K562 (cell line): ENCODE measurements around the gene FAM24B. TPM values are rescaled to one million over a fixed set of nuclear protein-coding genes. Genes with fewer than 3 reads are reported as not detected.

Source experiments
- CBX2 ChIP-seq: fragments of 200-600 bp; sonication (generic); IDR thresholded peaks from one replicate; pipeline ENCODE4 v1.6.1; 2012; ENCODE audit warnings: mild to moderate bottlenecking, low read length, inconsistent platforms; ENCODE audit not compliant: insufficient read depth, poor library complexity, severe bottlenecking
- FUS ChIP-seq: fragments of 200-400 bp; formaldehyde crosslinking; optimal IDR thresholded peaks from 2 replicates; pipeline ENCODE3; 2017; ENCODE audit warnings: low read depth, low read length
- HDAC2 ChIP-seq: fragments of 450-650 bp; IDR thresholded peaks from 2 replicates; pipeline ENCODE4 v1.6.1; 2016; ENCODE audit warnings: mild to moderate bottlenecking
- HDAC8 ChIP-seq: fragments of 450-650 bp; IDR thresholded peaks from 2 replicates; pipeline ENCODE4 v1.6.1; 2016; ENCODE audit warnings: mild to moderate bottlenecking, missing genetic modification characterization, moderate library complexity, missing compliant biosample characterization
- MEF2A ChIP-seq: IDR thresholded peaks from 2 replicates; pipeline ENCODE4 v1.6.1; 2011; ENCODE audit warnings: low read depth, mild to moderate bottlenecking, low read length, moderate library complexity; ENCODE audit not compliant: control insufficient read depth
- NR4A1 ChIP-seq, 2 experiments: fragments of 250-450 bp in 1 of 2; fragments of 450-650 bp in 1 of 2; sonication (Bioruptor Pico) in 1 of 2; IDR thresholded peaks; 2 replicates each; pipeline versions ENCODE4 v1.4.0 to v1.6.1; 2016 to 2020; ENCODE audit warnings: mild to moderate bottlenecking in 2 of 2, missing compliant biosample characterization in 1 of 2, missing genetic modification characterization in 1 of 2, moderate library complexity in 1 of 2
- PCBP1 ChIP-seq: fragments of 200-400 bp; formaldehyde crosslinking; IDR thresholded peaks from 2 replicates; pipeline ENCODE4 v1.6.1; 2018; ENCODE audit warnings: mild to moderate bottlenecking, low read depth, low read length; ENCODE audit not compliant: poor library complexity, severe bottlenecking
- PHTF2 ChIP-seq: fragments of 250-450 bp; sonication (Bioruptor Pico); IDR thresholded peaks from 2 replicates; pipeline ENCODE4 v1.5.0; 2021; ENCODE audit warnings: mild to moderate bottlenecking
- POLR2A ChIP-seq: fragments of 450-650 bp; conservative IDR thresholded peaks from 2 replicates; pipeline ENCODE4 v1.6.1; 2016
- SMAD2 ChIP-seq: fragments of 150-350 bp; IDR thresholded peaks from 2 replicates; pipeline ENCODE4 v1.6.1; 2014; ENCODE audit warnings: low read depth, mild to moderate bottlenecking, low read length
- SMARCA4 ChIP-seq: fragments of 450-650 bp; IDR thresholded peaks from 2 replicates; pipeline ENCODE4 v1.6.1; 2016
- TAF1 ChIP-seq: IDR thresholded peaks from 2 replicates; pipeline ENCODE4 v1.6.1; 2011; ENCODE audit warnings: mild to moderate bottlenecking, low read length, moderate library complexity; ENCODE audit not compliant: insufficient read depth, control insufficient read depth, severe bottlenecking; ENCODE audit errors: extremely low read depth
- TRIM24 ChIP-seq, 2 experiments: fragments of 450-650 bp; IDR thresholded peaks; 2 replicates each; pipeline ENCODE4 v1.6.1; 2016
- U2AF1 ChIP-seq: fragments of 200-400 bp; formaldehyde crosslinking; optimal IDR thresholded peaks from 2 replicates; pipeline ENCODE3; 2017; ENCODE audit warnings: mild to moderate bottlenecking, low read depth, low read length, moderate library complexity
- ZKSCAN8 ChIP-seq: fragments of 200-800 bp; sonication (Bioruptor generic); IDR thresholded peaks from 2 replicates; pipeline ENCODE4 v1.6.1; 2016; ENCODE audit warnings: missing genetic modification characterization, missing compliant biosample characterization
- ZNF140 ChIP-seq: fragments of 250-450 bp; sonication (Bioruptor Pico); IDR thresholded peaks from 2 replicates; pipeline ENCODE4 v1.8.0; 2021; ENCODE audit warnings: moderate library complexity, mild to moderate bottlenecking, inconsistent platforms
- ZNF57 ChIP-seq: fragments of 450-650 bp; formaldehyde crosslinking; IDR thresholded peaks from 2 replicates; pipeline ENCODE4 v1.4.0; 2020; ENCODE audit warnings: mild to moderate bottlenecking, moderate library complexity
- ZNF644 ChIP-seq: fragments of 200-800 bp; sonication (Bioruptor generic); IDR thresholded peaks from 2 replicates; pipeline ENCODE4 v1.6.1; 2016; ENCODE audit warnings: low read depth, missing genetic modification characterization, missing compliant biosample characterization
- ZNF778 ChIP-seq: fragments of 450-650 bp; formaldehyde crosslinking; IDR thresholded peaks from 2 replicates; pipeline ENCODE4 v1.4.0; 2020; ENCODE audit warnings: mild to moderate bottlenecking, moderate library complexity
- polyA plus RNA-seq, 8 experiments: library from polyadenylated mRNA; depleted of rRNA in 4 of 8; stranded (reverse) in 5 of 8; unstranded in 3 of 8; fragments of >200 nt; fragmentation: Nextera tagmentation in 2 of 8; fragmentation: Illumina TruSeq in 1 of 8; extraction: Ambion mirVana in 2 of 8; extraction: Trizol in 1 of 8; gene quantifications; 2 replicates each; pipeline versions ENCODE4 v1.2.1 to v1.2.3, GENCODE V29; 2011 to 2014; ENCODE audit warnings: inconsistent platforms in 1 of 8, missing spikeins in 1 of 8
- total RNA-seq, 7 experiments: library from RNA; depleted of rRNA in 6 of 7; stranded (reverse); fragments of >200 nt in 6 of 7; fragmentation: Illumina TruSeq in 2 of 7; extraction: Trizol in 2 of 7; gene quantifications; 2 replicates each; pipeline versions ENCODE4 v1.2.1 to v1.2.3, GENCODE V29; 2011 to 2021; ENCODE audit warnings: low replicate concordance in 1 of 7
- TF ChIP-seq, protein P1 (sequence below): fragments of 250-450 bp; sonication (Bioruptor Pico); IDR thresholded peaks from 2 replicates; pipeline ENCODE4 v1.8.0; 2022; ENCODE audit warnings: moderate library complexity, mild to moderate bottlenecking, inconsistent platforms
- TF ChIP-seq, protein P2 (sequence below): fragments of 250-450 bp; sonication (Bioruptor Pico); IDR thresholded peaks from 2 replicates; pipeline ENCODE4 v1.8.0; 2021; ENCODE audit warnings: mild to moderate bottlenecking, moderate library complexity
- TF ChIP-seq, protein P3 (sequence below): fragments of 250-450 bp; sonication (Bioruptor Pico); IDR thresholded peaks from 2 replicates; pipeline ENCODE4 v1.5.0; 2022; ENCODE audit warnings: mild to moderate bottlenecking
- TF ChIP-seq, protein P4 (sequence below): sonication (generic); formaldehyde crosslinking; IDR thresholded peaks from 2 replicates; pipeline ENCODE4 v1.9.0; 2022; ENCODE audit warnings: mild to moderate bottlenecking, missing genetic modification reagents

FAM24B gene
- total and polyA plus RNA-seq, 9 of the 15 experiments (the other 6 are each of a cell fraction or from before 2014, with no cell fraction given), result 6.0 to 19.6 (median 9.2) TPM

DNA sequence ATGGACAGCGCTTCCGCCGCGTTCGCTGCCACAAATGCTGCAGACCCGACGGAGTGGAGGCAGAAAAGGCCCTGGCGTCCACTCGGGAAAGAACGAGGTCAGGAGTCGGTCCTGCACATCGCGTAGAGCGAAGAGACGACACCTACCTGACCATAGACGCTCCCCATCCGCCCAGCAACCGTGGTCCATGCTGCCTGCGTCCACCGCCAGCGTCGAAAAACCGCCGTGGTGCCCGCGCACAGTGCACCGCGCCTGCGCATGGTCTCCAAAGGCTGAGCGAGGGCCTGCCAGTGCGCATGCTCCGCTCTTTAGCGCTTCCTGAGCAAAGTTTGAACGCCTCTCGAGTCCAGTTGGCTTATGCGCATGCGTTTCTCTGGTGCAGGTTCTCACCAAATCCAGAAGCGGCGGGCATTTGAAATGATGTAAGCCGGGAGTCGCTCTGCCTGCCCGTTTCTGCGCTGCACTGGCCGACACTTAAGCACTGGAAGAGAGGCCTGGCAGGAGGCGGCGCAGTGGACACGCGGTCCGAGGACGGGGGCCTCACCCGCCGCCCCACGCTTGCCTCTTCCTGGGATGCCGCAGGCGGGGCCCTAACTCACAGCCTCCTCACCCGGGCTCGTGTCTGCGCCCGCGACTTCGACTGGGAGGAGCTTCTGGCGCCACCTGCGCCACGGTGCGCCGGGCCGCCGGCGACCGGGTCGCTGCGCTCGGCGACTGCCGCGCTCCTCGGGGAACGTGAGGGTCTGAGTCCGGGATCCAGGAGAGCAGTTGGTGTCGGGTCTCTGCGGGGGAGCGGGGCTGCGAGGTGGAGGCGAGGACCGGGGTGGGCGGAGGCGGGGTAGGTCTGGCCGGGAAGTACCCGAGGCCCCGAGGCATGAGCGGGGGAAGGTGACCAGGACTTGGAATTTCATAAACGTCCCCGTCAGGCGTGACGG is at the start of gene FAM24B (continued):
- TF ChIP-seq, protein P1, sequence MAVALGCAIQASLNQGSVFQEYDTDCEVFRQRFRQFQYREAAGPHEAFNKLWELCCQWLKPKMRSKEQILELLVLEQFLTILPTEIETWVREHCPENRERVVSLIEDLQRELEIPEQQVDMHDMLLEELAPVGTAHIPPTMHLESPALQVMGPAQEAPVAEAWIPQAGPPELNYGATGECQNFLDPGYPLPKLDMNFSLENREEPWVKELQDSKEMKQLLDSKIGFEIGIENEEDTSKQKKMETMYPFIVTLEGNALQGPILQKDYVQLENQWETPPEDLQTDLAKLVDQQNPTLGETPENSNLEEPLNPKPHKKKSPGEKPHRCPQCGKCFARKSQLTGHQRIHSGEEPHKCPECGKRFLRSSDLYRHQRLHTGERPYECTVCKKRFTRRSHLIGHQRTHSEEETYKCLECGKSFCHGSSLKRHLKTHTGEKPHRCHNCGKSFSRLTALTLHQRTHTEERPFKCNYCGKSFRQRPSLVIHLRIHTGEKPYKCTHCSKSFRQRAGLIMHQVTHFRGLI (CRISPR knock-in tag), result no peak
- no peak for TF ChIP-seq ZNF778 (CRISPR knock-in tag)
- no peak for TF ChIP-seq FUS
- no peak for TF ChIP-seq ZKSCAN8
- no peak for TF ChIP-seq ZNF644 (tag)
- no peak for TF ChIP-seq PHTF2 (CRISPR knock-in tag)
- TF ChIP-seq, protein P2, sequence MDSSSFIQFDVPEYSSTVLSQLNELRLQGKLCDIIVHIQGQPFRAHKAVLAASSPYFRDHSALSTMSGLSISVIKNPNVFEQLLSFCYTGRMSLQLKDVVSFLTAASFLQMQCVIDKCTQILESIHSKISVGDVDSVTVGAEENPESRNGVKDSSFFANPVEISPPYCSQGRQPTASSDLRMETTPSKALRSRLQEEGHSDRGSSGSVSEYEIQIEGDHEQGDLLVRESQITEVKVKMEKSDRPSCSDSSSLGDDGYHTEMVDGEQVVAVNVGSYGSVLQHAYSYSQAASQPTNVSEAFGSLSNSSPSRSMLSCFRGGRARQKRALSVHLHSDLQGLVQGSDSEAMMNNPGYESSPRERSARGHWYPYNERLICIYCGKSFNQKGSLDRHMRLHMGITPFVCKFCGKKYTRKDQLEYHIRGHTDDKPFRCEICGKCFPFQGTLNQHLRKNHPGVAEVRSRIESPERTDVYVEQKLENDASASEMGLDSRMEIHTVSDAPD, result no peak
- TF ChIP-seq ZNF57 (CRISPR knock-in tag), result no peak
- TF ChIP-seq HDAC2, result no peak
- TF ChIP-seq, protein P3, sequence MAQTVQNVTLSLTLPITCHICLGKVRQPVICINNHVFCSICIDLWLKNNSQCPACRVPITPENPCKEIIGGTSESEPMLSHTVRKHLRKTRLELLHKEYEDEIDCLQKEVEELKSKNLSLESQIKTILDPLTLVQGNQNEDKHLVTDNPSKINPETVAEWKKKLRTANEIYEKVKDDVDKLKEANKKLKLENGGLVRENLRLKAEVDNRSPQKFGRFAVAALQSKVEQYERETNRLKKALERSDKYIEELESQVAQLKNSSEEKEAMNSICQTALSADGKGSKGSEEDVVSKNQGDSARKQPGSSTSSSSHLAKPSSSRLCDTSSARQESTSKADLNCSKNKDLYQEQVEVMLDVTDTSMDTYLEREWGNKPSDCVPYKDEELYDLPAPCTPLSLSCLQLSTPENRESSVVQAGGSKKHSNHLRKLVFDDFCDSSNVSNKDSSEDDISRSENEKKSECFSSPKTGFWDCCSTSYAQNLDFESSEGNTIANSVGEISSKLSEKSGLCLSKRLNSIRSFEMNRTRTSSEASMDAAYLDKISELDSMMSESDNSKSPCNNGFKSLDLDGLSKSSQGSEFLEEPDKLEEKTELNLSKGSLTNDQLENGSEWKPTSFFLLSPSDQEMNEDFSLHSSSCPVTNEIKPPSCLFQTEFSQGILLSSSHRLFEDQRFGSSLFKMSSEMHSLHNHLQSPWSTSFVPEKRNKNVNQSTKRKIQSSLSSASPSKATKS, result no peak
- peak; percentile 83 for TF ChIP-seq POLR2A
- no peak for TF ChIP-seq MEF2A
- TF ChIP-seq TRIM24 (IDR thresholded peaks at IDR 0.05), result no peak
- TF ChIP-seq TAF1, result peak; percentile 62
- no peak for TF ChIP-seq ZNF140 (CRISPR knock-in tag)
- TF ChIP-seq, protein P4, sequence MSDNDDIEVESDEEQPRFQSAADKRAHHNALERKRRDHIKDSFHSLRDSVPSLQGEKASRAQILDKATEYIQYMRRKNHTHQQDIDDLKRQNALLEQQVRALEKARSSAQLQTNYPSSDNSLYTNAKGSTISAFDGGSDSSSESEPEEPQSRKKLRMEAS (CRISPR knock-in tag), result peak; percentile 83
- no peak for TF ChIP-seq NR4A1 (CRISPR knock-in tag; IDR thresholded peaks at IDR 0.05)
- TF ChIP-seq NR4A1 (tag; IDR thresholded peaks at IDR 0.05), result no peak
- TF ChIP-seq SMAD2, result no peak
- no peak for TF ChIP-seq CBX2
- no peak for TF ChIP-seq U2AF1
- TF ChIP-seq HDAC8 (tag), result no peak
- TF ChIP-seq PCBP1, result no peak
- no peak for TF ChIP-seq SMARCA4
